22Rv1 (cell line): ENCODE data around the gene RFX3.

Experiments used
- H3K27ac ChIP-seq: fragments of 450-650 bp; 2 replicates; pipeline ENCODE4 v1.5.1; 2017
- ZFX ChIP-seq: fragments of 450-650 bp; IDR thresholded peaks from 2 replicates; pipeline ENCODE4 v1.6.1; 2017; ENCODE audit warnings: antibody characterized with exemption, borderline replicate concordance
- TF ChIP-seq, protein P1 (sequence below): fragments of 450-650 bp; IDR thresholded peaks from 2 replicates; pipeline ENCODE4 v1.5.1; 2017; ENCODE audit warnings: mild to moderate bottlenecking

RFX3 gene

DNA sequence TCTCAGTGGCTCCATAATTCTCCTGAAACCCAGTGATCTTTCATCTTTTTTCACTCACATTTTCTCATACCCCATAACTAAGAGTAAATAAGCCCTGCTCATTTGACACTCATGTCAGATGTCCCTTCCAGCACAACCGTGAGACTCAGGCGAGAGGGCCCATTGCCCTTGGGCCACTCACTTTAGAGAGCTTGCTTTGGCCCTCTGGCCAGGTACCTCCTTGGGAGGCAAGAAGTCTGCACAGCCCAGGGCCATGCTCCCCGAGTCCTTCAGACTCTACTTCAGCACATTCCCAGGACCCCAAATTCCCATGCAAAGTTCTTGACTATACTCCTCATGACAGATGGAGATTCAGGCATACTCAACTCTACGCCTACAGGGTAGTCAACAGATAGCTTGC, 33.6 kb downstream of the RFX3 start:
- TF ChIP-seq, protein P1, sequence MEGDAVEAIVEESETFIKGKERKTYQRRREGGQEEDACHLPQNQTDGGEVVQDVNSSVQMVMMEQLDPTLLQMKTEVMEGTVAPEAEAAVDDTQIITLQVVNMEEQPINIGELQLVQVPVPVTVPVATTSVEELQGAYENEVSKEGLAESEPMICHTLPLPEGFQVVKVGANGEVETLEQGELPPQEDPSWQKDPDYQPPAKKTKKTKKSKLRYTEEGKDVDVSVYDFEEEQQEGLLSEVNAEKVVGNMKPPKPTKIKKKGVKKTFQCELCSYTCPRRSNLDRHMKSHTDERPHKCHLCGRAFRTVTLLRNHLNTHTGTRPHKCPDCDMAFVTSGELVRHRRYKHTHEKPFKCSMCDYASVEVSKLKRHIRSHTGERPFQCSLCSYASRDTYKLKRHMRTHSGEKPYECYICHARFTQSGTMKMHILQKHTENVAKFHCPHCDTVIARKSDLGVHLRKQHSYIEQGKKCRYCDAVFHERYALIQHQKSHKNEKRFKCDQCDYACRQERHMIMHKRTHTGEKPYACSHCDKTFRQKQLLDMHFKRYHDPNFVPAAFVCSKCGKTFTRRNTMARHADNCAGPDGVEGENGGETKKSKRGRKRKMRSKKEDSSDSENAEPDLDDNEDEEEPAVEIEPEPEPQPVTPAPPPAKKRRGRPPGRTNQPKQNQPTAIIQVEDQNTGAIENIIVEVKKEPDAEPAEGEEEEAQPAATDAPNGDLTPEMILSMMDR = no peak
- TF ChIP-seq ZFX = no peak
- H3K27ac ChIP-seq = no peak overlapping the region

DNA sequence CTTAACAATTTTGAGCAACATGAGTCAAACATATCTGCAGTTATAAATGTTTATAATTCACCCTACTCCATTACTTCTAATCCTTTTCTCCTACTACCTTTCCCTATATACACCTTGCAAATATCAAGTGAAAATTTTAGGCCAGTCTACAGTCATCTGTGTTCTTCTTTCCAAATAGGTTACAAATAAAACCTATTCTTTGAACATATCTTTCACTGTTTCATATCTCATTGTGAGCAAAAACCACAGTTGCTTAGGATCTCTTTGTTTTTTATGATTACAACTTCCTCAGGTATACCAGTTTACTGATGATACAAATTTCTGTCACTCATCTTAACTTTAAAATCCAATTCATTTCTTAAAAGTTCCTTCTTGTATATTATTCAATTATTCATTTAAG, 34.4 kb downstream of the RFX3 start:
- H3K27ac ChIP-seq = no peak overlapping the region
- TF ChIP-seq ZFX = no peak
- TF ChIP-seq, protein P1 = no peak

DNA sequence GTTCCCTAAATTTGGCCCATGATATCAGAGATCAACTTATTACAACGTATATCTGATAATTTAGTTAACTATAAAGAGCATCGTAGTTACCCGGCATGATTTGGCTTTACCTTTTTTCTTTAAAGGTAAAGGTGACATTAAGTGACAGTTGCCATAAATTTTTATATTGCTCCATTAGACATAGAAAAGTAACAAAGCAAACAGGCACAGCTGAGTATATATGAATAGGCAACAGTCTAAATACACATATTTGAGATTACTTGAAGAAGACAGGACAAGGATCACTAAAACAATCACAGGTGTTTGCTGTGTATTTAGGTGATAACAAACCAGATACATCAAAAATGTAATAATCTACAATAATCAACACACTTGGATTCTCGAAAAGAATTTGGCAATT, 34.8 kb downstream of the RFX3 start:
- TF ChIP-seq ZFX = no peak
- TF ChIP-seq, protein P1 = no peak
- no peak overlapping the region for H3K27ac ChIP-seq

DNA sequence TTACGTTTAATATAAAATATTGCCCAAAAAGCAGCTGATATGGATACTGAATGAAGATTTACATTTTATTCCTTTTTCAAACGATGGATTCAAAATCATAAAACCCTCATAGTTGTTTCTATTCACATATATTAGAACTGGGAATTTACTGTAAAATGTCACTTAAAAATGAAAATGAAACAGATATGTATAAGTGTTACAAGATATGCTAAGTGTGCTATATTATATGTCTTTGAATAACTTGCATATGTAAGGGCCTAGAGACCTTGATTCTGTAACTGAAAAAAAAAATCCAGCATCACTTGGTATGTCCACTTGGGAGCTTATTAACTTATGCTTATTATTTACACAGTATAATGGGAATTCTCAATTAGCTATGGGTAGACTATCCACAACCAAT, 43.2 kb downstream of the RFX3 start:
- TF ChIP-seq, protein P1 = no peak
- TF ChIP-seq ZFX = no peak
- no peak overlapping the region for H3K27ac ChIP-seq

DNA sequence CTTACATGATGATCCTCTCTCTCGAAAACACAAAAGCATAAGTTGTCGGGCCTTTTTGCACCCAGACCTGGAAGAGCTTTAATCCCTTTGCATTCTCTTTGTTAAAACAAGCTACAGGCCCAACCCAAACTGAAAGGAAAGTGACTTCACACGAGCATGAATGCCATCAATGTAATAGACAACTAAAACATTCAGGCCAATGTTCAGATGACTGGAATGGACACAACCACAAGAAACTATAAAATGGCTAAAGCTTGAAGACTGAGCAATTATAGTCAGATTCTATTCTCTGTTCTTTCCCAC, 45.5 kb downstream of the RFX3 start:
- peak overlapping the region; percentile 10; the same call in 1 of the 2 replicates for H3K27ac ChIP-seq
- no peak for TF ChIP-seq ZFX
- TF ChIP-seq, protein P1 = no peak

DNA sequence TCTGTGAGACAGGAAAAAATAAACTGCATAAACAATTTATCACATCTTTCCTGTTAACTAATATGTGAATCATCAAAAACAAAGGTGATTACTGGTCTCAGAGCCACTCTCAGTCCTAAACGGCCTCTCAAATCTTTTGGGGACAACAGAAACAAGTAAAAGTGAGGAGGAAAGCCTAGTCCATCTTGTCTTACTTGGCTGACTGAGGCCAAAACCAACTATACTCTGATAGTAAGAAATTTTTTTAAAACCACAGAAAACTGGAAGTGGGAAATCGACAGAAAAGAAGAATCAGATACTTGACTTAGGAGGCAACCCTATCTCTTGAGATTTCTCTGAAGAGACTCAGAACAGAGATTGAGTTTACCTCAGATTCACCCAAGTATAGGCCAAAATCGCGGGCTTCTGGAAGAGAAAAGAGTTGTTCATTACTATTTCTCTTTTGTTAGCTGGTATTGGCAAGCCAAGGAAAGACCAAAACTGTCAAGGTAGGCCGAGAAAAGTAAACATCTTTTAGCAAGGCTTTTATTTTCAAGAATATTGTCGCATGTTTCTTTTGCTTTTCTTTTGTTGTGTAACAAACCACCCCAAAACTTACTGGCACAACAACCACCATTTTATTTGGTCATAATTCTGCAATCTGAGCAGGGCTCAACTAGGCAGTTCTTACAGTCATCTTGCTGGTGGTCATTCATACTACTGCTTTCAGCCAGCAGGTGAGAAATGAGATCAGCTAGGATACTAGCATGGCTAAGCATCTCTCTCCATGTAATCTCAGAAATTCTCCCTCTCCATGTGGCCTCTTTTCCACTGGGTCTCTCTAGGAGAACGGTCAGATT, 46.1 kb downstream of the RFX3 start:
- no peak for TF ChIP-seq ZFX
- TF ChIP-seq, protein P1 = no peak
- H3K27ac ChIP-seq = peak overlapping the region; percentile 10; the same call in 1 of the 2 replicates

DNA sequence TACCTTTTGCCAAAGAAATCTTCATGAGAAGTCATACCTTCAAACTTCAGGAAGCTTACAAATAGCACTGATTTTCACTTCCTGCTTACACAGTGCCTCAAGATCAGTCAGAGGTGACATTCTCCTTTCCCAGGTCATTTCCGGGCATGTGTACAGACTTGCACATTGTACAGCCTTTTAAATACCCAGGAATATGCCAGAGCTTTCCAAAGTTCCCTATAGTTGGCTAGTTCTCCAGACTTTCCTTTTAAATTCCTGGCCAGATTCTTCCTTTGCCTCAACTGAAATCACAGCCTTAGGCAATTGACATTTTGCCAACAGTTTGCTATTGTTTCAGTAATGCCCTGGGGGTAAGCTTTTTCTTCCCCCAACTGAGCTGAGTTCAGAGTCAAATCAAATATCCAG, 47.2 kb downstream of the RFX3 start:
- H3K27ac ChIP-seq = peak overlapping the region; percentile 38
- TF ChIP-seq ZFX = no peak
- TF ChIP-seq, protein P1 = no peak
